GM20000 (cell line): Measurements from ENCODE around the gene SNX5.
"Not testable (repeated sequence)": the region's sequence is repeated elsewhere in the genome, so short reads cannot be mapped to it uniquely, and the experiment has no call there.

Experiments used
- DNase-seq: peaks from one replicate; pipeline ENCODE4 v3.0.0; 2012; ENCODE audit warnings: low spot score
- TF ChIP-seq, protein P1 (sequence below): IDR thresholded peaks from 2 replicates; pipeline ENCODE4 v1.5.1; 2012; ENCODE audit warnings: mild to moderate bottlenecking, control low read depth; ENCODE audit errors: extremely low read depth, missing control alignments

SNX5 gene

GRCh38 chr20:17964073-17964472 is 4.5 kb downstream of the SNX5 start:
- TF ChIP-seq, protein P1, sequence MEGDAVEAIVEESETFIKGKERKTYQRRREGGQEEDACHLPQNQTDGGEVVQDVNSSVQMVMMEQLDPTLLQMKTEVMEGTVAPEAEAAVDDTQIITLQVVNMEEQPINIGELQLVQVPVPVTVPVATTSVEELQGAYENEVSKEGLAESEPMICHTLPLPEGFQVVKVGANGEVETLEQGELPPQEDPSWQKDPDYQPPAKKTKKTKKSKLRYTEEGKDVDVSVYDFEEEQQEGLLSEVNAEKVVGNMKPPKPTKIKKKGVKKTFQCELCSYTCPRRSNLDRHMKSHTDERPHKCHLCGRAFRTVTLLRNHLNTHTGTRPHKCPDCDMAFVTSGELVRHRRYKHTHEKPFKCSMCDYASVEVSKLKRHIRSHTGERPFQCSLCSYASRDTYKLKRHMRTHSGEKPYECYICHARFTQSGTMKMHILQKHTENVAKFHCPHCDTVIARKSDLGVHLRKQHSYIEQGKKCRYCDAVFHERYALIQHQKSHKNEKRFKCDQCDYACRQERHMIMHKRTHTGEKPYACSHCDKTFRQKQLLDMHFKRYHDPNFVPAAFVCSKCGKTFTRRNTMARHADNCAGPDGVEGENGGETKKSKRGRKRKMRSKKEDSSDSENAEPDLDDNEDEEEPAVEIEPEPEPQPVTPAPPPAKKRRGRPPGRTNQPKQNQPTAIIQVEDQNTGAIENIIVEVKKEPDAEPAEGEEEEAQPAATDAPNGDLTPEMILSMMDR: no peak
- no peak for DNase-seq

DNA sequence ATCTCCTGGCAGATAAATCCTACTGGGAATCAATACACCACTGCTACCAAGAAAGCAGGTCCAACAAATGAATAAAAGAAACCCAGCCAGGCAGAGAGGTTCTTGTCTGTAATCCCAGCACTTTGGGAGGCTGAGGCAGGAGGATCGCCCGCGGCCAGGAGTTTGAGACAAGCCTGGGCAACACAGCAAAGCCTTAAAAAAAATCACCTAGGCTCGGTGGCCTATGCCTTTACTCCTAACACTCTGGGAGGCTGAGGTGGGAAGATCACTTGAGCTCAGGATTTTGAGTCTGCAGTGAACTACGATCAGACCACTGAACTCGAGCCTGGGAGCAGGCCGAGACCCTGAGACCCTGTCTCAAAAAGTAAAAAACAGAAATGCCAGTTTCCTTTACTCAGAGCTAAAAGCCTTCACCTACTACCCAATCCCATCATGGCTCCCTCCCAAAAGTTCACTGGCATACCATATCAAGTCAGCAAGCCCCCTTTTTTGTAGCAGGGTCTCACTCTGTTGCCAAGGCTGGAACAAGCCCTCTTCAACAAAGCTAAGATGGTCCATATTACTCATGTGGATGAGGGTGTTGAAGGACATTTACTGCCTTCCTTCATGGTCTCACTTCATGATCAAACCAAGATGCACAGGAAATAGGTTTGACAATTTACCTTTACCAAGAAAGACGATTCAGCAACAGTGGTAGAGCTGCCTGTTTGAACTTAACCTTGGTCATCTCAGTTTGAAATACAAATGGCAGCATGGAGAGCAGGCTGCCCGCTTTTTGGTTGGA is 5.3 kb downstream of the SNX5 start:
- DNase-seq: no peak
- TF ChIP-seq, protein P1: no peak

- TF ChIP-seq, protein P1: no peak
- no peak for DNase-seq
These were observed 7.0 kb downstream of the SNX5 start for GRCh38 chr20:17961587-17961940.

GRCh38 chr20:17960927-17961586 is 7.5 kb downstream of the SNX5 start:
- TF ChIP-seq, protein P1: no peak
- no peak for DNase-seq

- DNase-seq: not testable (repeated sequence)
These were observed 8.2 kb downstream of the SNX5 start for GRCh38 chr20:17960400-17960885.

DNA sequence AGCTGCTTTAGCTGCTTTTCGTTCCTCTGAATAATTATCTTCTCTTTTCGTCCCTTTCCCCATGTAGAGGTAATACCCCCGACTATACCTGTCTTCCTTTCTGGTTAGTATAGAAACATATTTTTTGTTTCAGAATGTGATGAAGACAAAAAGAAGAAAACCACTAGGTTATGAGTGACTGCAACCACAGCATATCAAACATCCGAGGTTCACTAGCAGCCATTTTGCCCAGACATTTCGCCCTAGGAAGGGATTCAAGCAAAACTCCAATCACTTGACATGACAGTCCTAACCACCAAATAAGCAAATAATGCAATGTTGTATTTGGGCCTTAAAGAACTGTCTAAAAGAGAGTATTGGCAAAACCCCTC is 9.4 kb downstream of the SNX5 start:
- TF ChIP-seq, protein P1: no peak
- DNase-seq: no peak

- TF ChIP-seq, protein P1: no peak
- no peak for DNase-seq
These were observed 10.0 kb downstream of the SNX5 start for GRCh38 chr20:17958373-17959256.
